Activated T-helper 17 cell treated with anti-CD3 and anti-CD28 coated beads, Interleukin-2, amount 50 U/mL, for 72 hours (primary cell): ENCODE measurements around the gene PPP1R3E. TPM values are rescaled to one million over a fixed set of nuclear protein-coding genes. Genes with fewer than 3 reads are reported as not detected.

ENCODE experiments used
- ATAC-seq: fragments of 150-1000 bp; cut with Tn5 transposase; replicated peaks from 2 replicates; pipeline ENCODE4 v1.10.0; 2021; ENCODE audit warnings: mild to moderate bottlenecking, moderate library complexity
- H3K27ac Mint-ChIP-seq: one replicate; pipeline ENCODE4 v1.8.0; 2022; ENCODE audit warnings: mixed read lengths
- H3K27me3 Mint-ChIP-seq: one replicate; pipeline ENCODE4 v1.8.0; 2022; ENCODE audit warnings: mixed read lengths
- H3K36me3 Mint-ChIP-seq: one replicate; pipeline ENCODE4 v1.8.0; 2022; ENCODE audit warnings: low read depth, mild to moderate bottlenecking, mixed read lengths
- H3K4me1 Mint-ChIP-seq: one replicate; pipeline ENCODE4 v1.8.0; 2022; ENCODE audit warnings: mixed read lengths
- H3K4me3 Mint-ChIP-seq: one replicate; pipeline ENCODE4 v1.8.0; 2022; ENCODE audit warnings: mild to moderate bottlenecking, mixed read lengths
- H3K9me3 Mint-ChIP-seq: one replicate; pipeline ENCODE4 v1.8.0; 2022; ENCODE audit warnings: mixed read lengths
- total RNA-seq, 2 donors: library from RNA; stranded (reverse); gene quantifications; one replicate each; pipeline ENCODE4 v1.2.3, GENCODE V29; 2022

The PPP1R3E gene
- total RNA-seq, 2 donors from 2014 or later, result 21.1 to 68.8 TPM

- ATAC-seq, result no peak
- Mint-ChIP-seq H3K9me3 (no peaks in the 10 kb centered on the region), H3K4me1 (no peaks in the 10 kb centered on the region), H3K4me3 (no peak overlapping the region), H3K27ac (no peak overlapping the region), H3K36me3 (no peaks in the 10 kb centered on the region), H3K27me3 (peaks cover 15% of the 10 kb centered on the region)
Measured at GRCh38 chr14:23252420-23253333, 50.0 kb downstream of the PPP1R3E start.

GRCh38 chr14:23252006-23252405 lies 50.7 kb downstream of the PPP1R3E start:
- Mint-ChIP-seq H3K27me3 (peaks cover 15% of the 10 kb centered on the region), H3K4me1 (no peaks in the 10 kb centered on the region), H3K36me3 (no peaks in the 10 kb centered on the region), H3K4me3 (no peak overlapping the region), H3K27ac (no peak overlapping the region), H3K9me3 (no peaks in the 10 kb centered on the region)
- ATAC-seq, result no peak

- no peaks in the 10 kb centered on the region for H3K9me3 Mint-ChIP-seq
- H3K4me1 Mint-ChIP-seq, result no peaks in the 10 kb centered on the region
- H3K27ac Mint-ChIP-seq, result no peak overlapping the region
- H3K36me3 Mint-ChIP-seq, result no peaks in the 10 kb centered on the region
- ATAC-seq, result no peak
- no peak overlapping the region for H3K4me3 Mint-ChIP-seq
- peaks cover 15% of the 10 kb centered on the region for H3K27me3 Mint-ChIP-seq
Measured at GRCh38 chr14:23249824-23250223, 52.8 kb downstream of the PPP1R3E start.

- Mint-ChIP-seq H3K36me3 (no peaks in the 10 kb centered on the region), H3K9me3 (no peaks in the 10 kb centered on the region), H3K27me3 (peaks cover 14% of the 10 kb centered on the region), H3K4me1 (no peaks in the 10 kb centered on the region), H3K27ac (no peak overlapping the region), H3K4me3 (no peak overlapping the region)
- ATAC-seq, result no peak
Measured at GRCh38 chr14:23248601-23249000, 54.1 kb downstream of the PPP1R3E start.

Other genes starting within 250 kb of the PPP1R3E start
- gene CDH24, start 245.3 kb downstream of the PPP1R3E start, total RNA-seq, result under 1 TPM; 0.48 TPM
- 100 to 1,000 TPM; 187 to 214 TPM for gene ACIN1, start 207.7 kb downstream of the PPP1R3E start, total RNA-seq
- 10 to 100 TPM; 40.3 to 53.4 TPM for gene C14orf119, start 207.4 kb downstream of the PPP1R3E start, total RNA-seq
- not detected for gene CIROP, start 197.9 kb downstream of the PPP1R3E start, total RNA-seq
- gene CEBPE, start 183.6 kb downstream of the PPP1R3E start, total RNA-seq, result not detected
- gene SLC7A8, start 119.2 kb downstream of the PPP1R3E start, total RNA-seq, result under 1 TPM; 0.61 to 0.69 TPM
- gene RNF212B, start 64.9 kb downstream of the PPP1R3E start, total RNA-seq, result not detected
- gene HOMEZ, start 16.7 kb downstream of the PPP1R3E start, total RNA-seq, result 10 to 100 TPM in 1 of 2 donors, 1 to 10 TPM in 1; 8.4 to 10.3 TPM
- 1 to 10 TPM; 1.2 to 2.9 TPM for gene BCL2L2, start 4.0 kb upstream of the PPP1R3E start, total RNA-seq
- gene PABPN1, start 18.6 kb upstream of the PPP1R3E start, total RNA-seq, result 100 to 1,000 TPM; 163 to 239 TPM
- 1 to 10 TPM; 2.2 to 3.0 TPM for gene SLC22A17, start 50.0 kb upstream of the PPP1R3E start, total RNA-seq
- gene EFS, start 62.3 kb upstream of the PPP1R3E start, total RNA-seq, result not detected
- gene IL25, start 70.0 kb upstream of the PPP1R3E start, total RNA-seq, result not detected
- not detected for gene CMTM5, start 74.2 kb upstream of the PPP1R3E start, total RNA-seq
- gene MYH6, start 105.4 kb upstream of the PPP1R3E start, total RNA-seq, result under 1 TPM; 0.71 to 0.82 TPM
- gene MYH7, start 132.8 kb upstream of the PPP1R3E start, total RNA-seq, result under 1 TPM; 0.13 to 0.19 TPM
- gene NGDN, start 166.8 kb upstream of the PPP1R3E start, total RNA-seq, result 10 to 100 TPM; 43.5 to 53.1 TPM
- 1 to 10 TPM; 2.1 to 2.3 TPM for gene ZFHX2, start 248.9 kb upstream of the PPP1R3E start, total RNA-seq